ENCODE results near the gene PAM.
A peak's percentile ranks its signal among the peaks of the same experiment; 100 is the strongest.

PAM gene

GRCh38 chr5:102893942-102894341, 138.8 kb downstream of the PAM start:
- no peaks in the 10 kb centered on the region for H3K27me3 ChIP-seq (ENCODE audit: insufficient read depth, poor library complexity, severe bottlenecking)
- no peak overlapping the region for H3K27ac ChIP-seq (replicated peaks)
- DNase-seq (ENCODE audit: low read depth in 1 of 2, low spot score in 1 of 2) = no peak
- H3K4me3 ChIP-seq (replicated peaks; ENCODE audit: insufficient read depth, low read length) = no peak overlapping the region
- peak; percentile 82 for TF ChIP-seq REST (IDR thresholded peaks at IDR 0.05; ENCODE audit: insufficient replicate concordance, low read depth)
- TF ChIP-seq POLR2AphosphoS5 (IDR thresholded peaks at IDR 0.05; ENCODE audit: low read depth) = no peak
- TF ChIP-seq CTCF (IDR thresholded peaks at IDR 0.05; ENCODE audit: insufficient read depth, low read length) = no peak
- TF ChIP-seq SPI1 (IDR thresholded peaks at IDR 0.05; ENCODE audit: borderline replicate concordance, low read depth) = no peak

GRCh38 chr5:102895234-102895633, 140.1 kb downstream of the PAM start:
- no peak for DNase-seq (ENCODE audit: low read depth in 1 of 2, low spot score in 1 of 2)
- no peaks in the 10 kb centered on the region for H3K27me3 ChIP-seq (ENCODE audit: insufficient read depth, poor library complexity, severe bottlenecking)
- TF ChIP-seq SPI1 (IDR thresholded peaks at IDR 0.05; ENCODE audit: borderline replicate concordance, low read depth) (no peak), GABPA (IDR thresholded peaks at IDR 0.05; ENCODE audit: low read depth) (no peak), CTCF (IDR thresholded peaks at IDR 0.05; ENCODE audit: insufficient read depth, low read length) (no peak), POLR2AphosphoS5 (IDR thresholded peaks at IDR 0.05; ENCODE audit: low read depth) (no peak), REST (IDR thresholded peaks at IDR 0.05; ENCODE audit: insufficient replicate concordance, low read depth) (no peak)
- H3K4me3 ChIP-seq (replicated peaks; ENCODE audit: insufficient read depth, low read length) = no peak overlapping the region
- no peak overlapping the region for H3K27ac ChIP-seq (replicated peaks)

- no peak for TF ChIP-seq CTCF (IDR thresholded peaks at IDR 0.05; ENCODE audit: insufficient read depth, low read length)
- no peak for TF ChIP-seq REST (IDR thresholded peaks at IDR 0.05; ENCODE audit: insufficient replicate concordance, low read depth)
- no peak for TF ChIP-seq SPI1 (IDR thresholded peaks at IDR 0.05; ENCODE audit: borderline replicate concordance, low read depth)
- no peak for TF ChIP-seq GABPA (IDR thresholded peaks at IDR 0.05; ENCODE audit: low read depth)
- TF ChIP-seq POLR2AphosphoS5 (IDR thresholded peaks at IDR 0.05; ENCODE audit: low read depth) = no peak
- Histone ChIP-seq H3K4me3 (replicated peaks; ENCODE audit: insufficient read depth, low read length) (no peak overlapping the region), H3K27me3 (ENCODE audit: insufficient read depth, poor library complexity, severe bottlenecking) (no peaks in the 10 kb centered on the region), H3K27ac (replicated peaks) (no peak overlapping the region)
- no peak for DNase-seq (ENCODE audit: low read depth in 1 of 2, low spot score in 1 of 2)
Measured at GRCh38 chr5:102895976-102896375, 140.9 kb downstream of the PAM start.
